HCT116 (cell line): ENCODE results near the gene PTBP3. TPM values are rescaled to one million over a fixed set of nuclear protein-coding genes. Genes with fewer than 3 reads are reported as not detected.

Experiments
- ATAC-seq: fragments of 200-7000 bp; cut with Tn5 transposase; 2 replicates; pipeline ENCODE4 v1.9.1; 2020; ENCODE audit warnings: mild to moderate bottlenecking, moderate library complexity
- BruUV-seq: library from RNA; stranded (reverse); fragments of 400-500 nt; replicated peaks from 2 replicates; lab custom pipeline; 2021; lab: Mats Ljungman, UMichigan
- CTCF ChIA-PET: fragments of 300-600 bp; sonication (Branson Sonifier 250); formaldehyde crosslinking; loops from one replicate; lab custom pipeline; 2021; ENCODE audit warnings: antibody characterized with exemption; lab: Charles Lee
- POLR2A ChIA-PET: fragments of 300-600, 350-600 bp; sonication (Branson Sonifier 250); formaldehyde crosslinking; loops from one replicate; lab custom pipeline; 2021; ENCODE audit warnings: antibody characterized with exemption; lab: Charles Lee
- RAD21 ChIA-PET, 2 experiments: fragments of 300-600 bp; sonication (Branson Sonifier 250); formaldehyde crosslinking; loops; one replicate each; lab custom pipeline; 2023; ENCODE audit warnings: low total read pairs in 2 of 2; ENCODE audit not compliant: uncharacterized antibody in 2 of 2, unreplicated experiment in 2 of 2, low non-redundant PET in 1 of 2; lab: Charles Lee
- DNase-seq: peaks from one replicate; pipeline ENCODE4 v3.0.0-alpha.2; 2010; ENCODE audit warnings: low read depth, low spot score
- H2AFZ ChIP-seq: fragments of 200-600 bp; shearing (Covaris generic), sonication (generic); 2 replicates; pipeline ENCODE4 v1.6.1; 2017; ENCODE audit warnings: low read depth, mixed run types, mixed read lengths, antibody characterized with exemption, low read length; ENCODE audit not compliant: poor library complexity, severe bottlenecking
- H3K27ac ChIP-seq: 2 replicates; pipeline ENCODE4 v1.5.1; 2012; ENCODE audit warnings: low read depth, low read length
- H3K27me3 ChIP-seq: fragments of 200-600 bp; sonication (generic); 2 replicates; pipeline ENCODE4 v1.6.1; 2016; ENCODE audit warnings: mixed run types, low read length, mixed read lengths; ENCODE audit not compliant: insufficient read depth
- H3K36me3 ChIP-seq, 2 experiments: fragments of 200-500 bp in 1 of 2; fragments of 200-600 bp in 1 of 2; sonication (Bioruptor generic) in 1 of 2; sonication (generic) in 1 of 2; 2 replicates each; pipeline versions ENCODE4 v1.5.1 to v1.6.1; 2014 to 2016; ENCODE audit warnings: low read length in 2 of 2, inconsistent platforms in 1 of 2, mixed read lengths in 1 of 2, mixed run types in 1 of 2; ENCODE audit not compliant: insufficient read depth in 2 of 2, control insufficient read depth in 1 of 2
- H3K4me1 ChIP-seq, 2 experiments: fragments of 200-600 bp in 1 of 2; sonication (generic) in 1 of 2; 2 replicates each; pipeline versions ENCODE4 v1.5.1 to v1.6.1; 2012 to 2017; ENCODE audit warnings: low read length in 2 of 2, inconsistent platforms in 1 of 2, mild to moderate bottlenecking in 1 of 2, mixed read lengths in 1 of 2, mixed run types in 1 of 2, moderate library complexity in 1 of 2; ENCODE audit not compliant: insufficient read depth in 2 of 2, control insufficient read depth in 1 of 2
- H3K4me2 ChIP-seq: fragments of 200-600 bp; sonication (generic); 2 replicates; pipeline ENCODE4 v1.6.1; 2017; ENCODE audit warnings: mixed run types, low read length, mixed read lengths
- H3K4me3 ChIP-seq, 2 experiments: fragments of 200-600 bp in 1 of 2; sonication (generic) in 1 of 2; replicated peaks in 1 of 2; 2 replicates each; pipeline ENCODE4 v1.5.1; 2011 to 2016; ENCODE audit warnings: low read length in 2 of 2, control low read depth in 1 of 2, low read depth in 1 of 2, mild to moderate bottlenecking in 1 of 2, mixed read lengths in 1 of 2, mixed run types in 1 of 2
- H3K79me2 ChIP-seq: fragments of 200-600 bp; sonication (generic); 2 replicates; pipeline ENCODE4 v1.6.1; 2017; ENCODE audit warnings: mild to moderate bottlenecking, mixed run types, low read length, moderate library complexity, mixed read lengths; ENCODE audit not compliant: insufficient read depth
- H3K9ac ChIP-seq: fragments of 200-600 bp; sonication (generic); 2 replicates; pipeline ENCODE4 v1.6.1; 2016; ENCODE audit warnings: low read length, mixed read lengths
- H3K9me2 ChIP-seq: fragments of 200-600 bp; sonication (generic), shearing (Covaris generic); 2 replicates; pipeline ENCODE4 v1.6.1; 2017; ENCODE audit warnings: mixed run types, mild to moderate bottlenecking, moderate library complexity; ENCODE audit not compliant: insufficient read depth
- H3K9me3 ChIP-seq, 2 experiments: fragments of 200-500 bp in 1 of 2; fragments of 200-600 bp in 1 of 2; sonication (Bioruptor generic) in 1 of 2; sonication (generic) in 1 of 2; 2 replicates each; pipeline ENCODE4 v1.6.1; 2014 to 2017; ENCODE audit warnings: low read length in 2 of 2, mixed read lengths in 2 of 2, inconsistent platforms in 1 of 2, low read depth in 1 of 2, mild to moderate bottlenecking in 1 of 2, mixed run types in 1 of 2, moderate library complexity in 1 of 2; ENCODE audit not compliant: control insufficient read depth in 1 of 2, insufficient read depth in 1 of 2
- H4K20me1 ChIP-seq: fragments of 200-600 bp; sonication (generic), shearing (Covaris generic); 2 replicates; pipeline ENCODE4 v1.6.1; 2017; ENCODE audit warnings: mixed run types, mild to moderate bottlenecking, moderate library complexity; ENCODE audit not compliant: insufficient read depth
- CEBPB ChIP-seq: IDR thresholded peaks from 2 replicates; pipeline ENCODE4 v1.6.1; 2012; ENCODE audit warnings: low read depth
- CTCF ChIP-seq, 3 experiments: fragments of 200-600 bp in 1 of 3; sonication (generic) in 1 of 3; IDR thresholded peaks in 2 of 3; conservative IDR thresholded peaks in 1 of 3; 2 replicates each; pipeline ENCODE4 v1.5.1; 2012 to 2017; ENCODE audit warnings: low read depth in 2 of 3, low read length in 2 of 3, antibody characterized with exemption in 1 of 3, borderline replicate concordance in 1 of 3, control low read depth in 1 of 3, mild to moderate bottlenecking in 1 of 3, mixed read lengths in 1 of 3, mixed run types in 1 of 3, moderate library complexity in 1 of 3; ENCODE audit not compliant: insufficient read depth in 1 of 3
- EGR1 ChIP-seq: IDR thresholded peaks from 2 replicates; pipeline ENCODE4 v1.6.1; 2012; ENCODE audit warnings: low read depth
- EZH2phosphoT487 ChIP-seq: fragments of 200-600 bp; IDR thresholded peaks from 2 replicates; pipeline ENCODE4 v1.6.1; 2018; ENCODE audit warnings: antibody characterized with exemption, borderline replicate concordance
- FOSL1 ChIP-seq: IDR thresholded peaks from 2 replicates; pipeline ENCODE4 v1.6.1; 2012; ENCODE audit warnings: low read depth
- POLR2A ChIP-seq: IDR thresholded peaks from 2 replicates; pipeline ENCODE4 v1.7.0; 2011; ENCODE audit warnings: borderline replicate concordance; ENCODE audit not compliant: insufficient read depth, insufficient read length; ENCODE audit errors: extremely low read depth
- REST ChIP-seq: IDR thresholded peaks from 2 replicates; pipeline ENCODE4 v1.6.1; 2012; ENCODE audit warnings: low read depth
- SIN3A ChIP-seq: IDR thresholded peaks from 2 replicates; pipeline ENCODE4 v1.6.1; 2012; ENCODE audit warnings: low read depth
- SP1 ChIP-seq: IDR thresholded peaks from 2 replicates; pipeline ENCODE4 v1.6.1; 2012; ENCODE audit warnings: low read depth
- SRF ChIP-seq: IDR thresholded peaks from 2 replicates; pipeline ENCODE4 v1.6.1; 2012; ENCODE audit warnings: low read depth
- TCF7L2 ChIP-seq: IDR thresholded peaks from 2 replicates; pipeline ENCODE4 v1.7.0; 2011; ENCODE audit warnings: borderline replicate concordance, inconsistent platforms; ENCODE audit not compliant: insufficient read depth, insufficient read length; ENCODE audit errors: extremely low read depth
- YY1 ChIP-seq: IDR thresholded peaks from 2 replicates; pipeline ENCODE4 v1.6.1; 2011; ENCODE audit warnings: low read length, low read depth, moderate library complexity, mild to moderate bottlenecking; ENCODE audit not compliant: insufficient replicate concordance; ENCODE audit errors: extremely low read depth
- intact Hi-C: fragments of 100-400 bp; cut with micrococcal nuclease; formaldehyde crosslinking; loops from 2 replicates; pipeline ENCODE4 v1.10.0; 2022
- total RNA-seq: library from RNA; stranded (reverse); gene quantifications from one replicate; pipeline ENCODE4 v1.2.1, GENCODE V29; 2021; ENCODE audit not compliant: unreplicated experiment
- TF ChIP-seq, protein P1 (sequence below): IDR thresholded peaks from 2 replicates; pipeline ENCODE4 v1.6.1; 2012
- TF ChIP-seq, protein P2 (sequence below): IDR thresholded peaks from 2 replicates; pipeline ENCODE4 v1.6.1; 2012

PTBP3 gene
- total RNA-seq, 1 experiment from 2014 or later = 102 TPM

GRCh38 chr9:112325127-112325526 is 8.3 kb downstream of the PTBP3 start:
- no peak for DNase-seq
- BruUV-seq = no TSS peak
- H3K79me2 ChIP-seq = peaks cover 100% of the 10 kb centered on the region
- no peak overlapping the region for H3K27ac ChIP-seq
- no peak overlapping the region for H3K4me2 ChIP-seq
- H3K27me3 ChIP-seq = no peaks in the 10 kb centered on the region
- CTCF ChIA-PET = no interaction called here
- H3K9me3 ChIP-seq = no peaks in the 10 kb centered on the region
- H3K9ac ChIP-seq = no peak overlapping the region
- RAD21 ChIA-PET = no interaction called here
- POLR2A ChIA-PET = no interaction called here
- ATAC-seq = no peak
- no peak overlapping the region for H3K4me3 ChIP-seq
- no peak overlapping the region for H2AFZ ChIP-seq
- H3K4me1 ChIP-seq = peaks cover 6 to 40% of the 10 kb centered on the region in 2 experiments; a peak in 3 of 4 replicates
- no peaks in the 10 kb centered on the region; the same call in 1 of the 2 replicates for H4K20me1 ChIP-seq
- intact Hi-C loops = no loop called here
- H3K36me3 ChIP-seq = no peaks in the 10 kb centered on the region
- no peaks in the 10 kb centered on the region for H3K9me2 ChIP-seq
- TF ChIP-seq FOSL1 (no peak), YY1 (no peak), CTCF (IDR thresholded peaks at IDR 0.05 in 2 of 3, conservative IDR thresholded peaks at IDR 0.05 in 1 of 3; ENCODE audit: borderline replicate concordance in 1 of 3, insufficient read depth in 1 of 3, low read depth in 2 of 3, low read length in 2 of 3) (no peak), EZH2phosphoT487 (no peak), SP1 (no peak), POLR2A (no peak), TCF7L2 (no peak), REST (no peak), SRF (no peak), EGR1 (no peak), CEBPB (no peak), SIN3A (no peak)
- TF ChIP-seq, protein P1, sequence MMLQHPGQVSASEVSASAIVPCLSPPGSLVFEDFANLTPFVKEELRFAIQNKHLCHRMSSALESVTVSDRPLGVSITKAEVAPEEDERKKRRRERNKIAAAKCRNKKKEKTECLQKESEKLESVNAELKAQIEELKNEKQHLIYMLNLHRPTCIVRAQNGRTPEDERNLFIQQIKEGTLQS = no peak
- TF ChIP-seq, protein P2, sequence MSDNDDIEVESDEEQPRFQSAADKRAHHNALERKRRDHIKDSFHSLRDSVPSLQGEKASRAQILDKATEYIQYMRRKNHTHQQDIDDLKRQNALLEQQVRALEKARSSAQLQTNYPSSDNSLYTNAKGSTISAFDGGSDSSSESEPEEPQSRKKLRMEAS = no peak
